IMR-90 (cell line): Measurements from ENCODE around the gene LIPN. TPM values are rescaled to one million over a fixed set of nuclear protein-coding genes. Genes with fewer than 3 reads are reported as not detected.

Experiments used
- ATAC-seq: fragments of 200-7000 bp; cut with Tn5 transposase; 2 replicates; pipeline ENCODE4 v1.9.1; 2020; ENCODE audit warnings: low read depth, mild to moderate bottlenecking, moderate library complexity
- BruUV-seq: library from RNA; stranded (reverse); fragments of 400-500 nt; replicated peaks from 2 replicates; lab custom pipeline; 2021; lab: Mats Ljungman, UMichigan
- CTCF ChIA-PET: fragments of 300-600 bp; formaldehyde crosslinking; extraction: SDS; loops from one replicate; lab custom pipeline; 2021; ENCODE audit warnings: antibody characterized with exemption; lab: Yijun Ruan, JAX
- POLR2A ChIA-PET: fragments of 300-600 bp; sonication (Branson Sonifier 250); formaldehyde crosslinking; loops from one replicate; lab custom pipeline; 2022; ENCODE audit warnings: antibody characterized with exemption; ENCODE audit not compliant: unreplicated experiment; lab: Charles Lee
- DNase-seq: peaks from one replicate; pipeline ENCODE4 v3.0.0; 2013
- H2AFZ ChIP-seq: replicated peaks from 2 replicates; pipeline ENCODE3; 2013; ENCODE audit warnings: low read length, mild to moderate bottlenecking; ENCODE audit not compliant: poor library complexity
- H2AK5ac ChIP-seq: 2 replicates; pipeline ENCODE4 v1.6.1; 2013; ENCODE audit warnings: low read depth, low read length, inconsistent platforms
- H2AK9ac ChIP-seq: replicated peaks from 2 replicates; pipeline ENCODE3; 2013; ENCODE audit warnings: mild to moderate bottlenecking, low read depth, low read length, moderate library complexity; ENCODE audit not compliant: poor library complexity
- H2BK120ac ChIP-seq: 2 replicates; pipeline ENCODE4 v1.6.1; 2013; ENCODE audit warnings: low read depth, low read length, inconsistent platforms
- H2BK15ac ChIP-seq: 3 replicates; pipeline ENCODE4 v1.6.1; 2013; ENCODE audit warnings: low read depth, low read length, inconsistent platforms
- H2BK20ac ChIP-seq: 2 replicates; pipeline ENCODE4 v1.6.1; 2013; ENCODE audit warnings: low read depth, mild to moderate bottlenecking, inconsistent platforms, low read length, moderate library complexity
- H2BK5ac ChIP-seq: 2 replicates; pipeline ENCODE4 v1.6.1; 2013; ENCODE audit warnings: mild to moderate bottlenecking, low read depth, low read length, inconsistent platforms; ENCODE audit not compliant: poor library complexity, severe bottlenecking
- H3K14ac ChIP-seq: replicated peaks from 2 replicates; pipeline ENCODE4 v1.6.1; 2013; ENCODE audit warnings: low read depth, low read length, inconsistent platforms
- H3K18ac ChIP-seq: 2 replicates; pipeline ENCODE4 v1.6.1; 2013; ENCODE audit warnings: low read depth, low read length, control low read depth
- H3K23ac ChIP-seq: 2 replicates; pipeline ENCODE4 v1.6.1; 2013; ENCODE audit warnings: low read depth, low read length, inconsistent platforms
- H3K27ac ChIP-seq: 2 replicates; pipeline ENCODE4 v1.5.1; 2013; ENCODE audit warnings: mild to moderate bottlenecking, control low read depth, low read length; ENCODE audit not compliant: insufficient read depth
- H3K27me3 ChIP-seq: 2 replicates; pipeline ENCODE4 v1.6.1; 2013; ENCODE audit warnings: low read length; ENCODE audit not compliant: control insufficient read depth, insufficient read depth
- H3K36me3 ChIP-seq: 2 replicates; pipeline ENCODE4 v1.6.1; 2013; ENCODE audit warnings: low read length, mixed read lengths; ENCODE audit not compliant: control insufficient read depth, insufficient read depth
- H3K4ac ChIP-seq: 2 replicates; pipeline ENCODE4 v1.6.1; 2013; ENCODE audit warnings: low read depth, low read length, inconsistent platforms
- H3K4me1 ChIP-seq: 2 replicates; pipeline ENCODE4 v1.6.1; 2013; ENCODE audit warnings: low read length, mixed read lengths; ENCODE audit not compliant: control insufficient read depth, insufficient read depth
- H3K4me2 ChIP-seq: 2 replicates; pipeline ENCODE4 v1.6.1; 2013; ENCODE audit warnings: low read depth, mild to moderate bottlenecking, control low read depth, low read length, moderate library complexity
- H3K4me3 ChIP-seq: 2 replicates; pipeline ENCODE4 v1.5.1; 2013; ENCODE audit warnings: low read depth, mild to moderate bottlenecking, control low read depth, low read length, moderate library complexity; ENCODE audit not compliant: insufficient read depth
- H3K56ac ChIP-seq: 2 replicates; pipeline ENCODE4 v1.6.1; 2013; ENCODE audit warnings: low read length, inconsistent platforms; ENCODE audit not compliant: insufficient read depth; ENCODE audit errors: extremely low read depth
- H3K79me1 ChIP-seq, 2 experiments: 2 replicates each; pipeline ENCODE4 v1.6.1; 2013; ENCODE audit warnings: low read length in 2 of 2, inconsistent platforms in 1 of 2, low read depth in 1 of 2
- H3K9ac ChIP-seq: 2 replicates; pipeline ENCODE4 v1.6.1; 2013; ENCODE audit warnings: low read depth, low read length, control low read depth
- H3K9me1 ChIP-seq: 2 replicates; pipeline ENCODE4 v1.6.1; 2013; ENCODE audit warnings: low read length, inconsistent platforms; ENCODE audit not compliant: insufficient read depth
- H3K9me3 ChIP-seq: 2 replicates; pipeline ENCODE4 v1.6.1; 2013; ENCODE audit warnings: low read length; ENCODE audit not compliant: control insufficient read depth, insufficient read depth
- H4K20me1 ChIP-seq: 2 replicates; pipeline ENCODE4 v1.6.1; 2013; ENCODE audit warnings: low read length, inconsistent platforms; ENCODE audit not compliant: insufficient read depth
- H4K5ac ChIP-seq: 2 replicates; pipeline ENCODE4 v1.6.1; 2013; ENCODE audit warnings: mild to moderate bottlenecking, low read depth, low read length, control low read depth
- H4K8ac ChIP-seq, 2 experiments: 2 replicates each; pipeline ENCODE4 v1.6.1; 2013; ENCODE audit warnings: low read depth in 2 of 2, low read length in 2 of 2, control low read depth in 1 of 2, inconsistent platforms in 1 of 2
- H4K91ac ChIP-seq: 2 replicates; pipeline ENCODE4 v1.6.1; 2013; ENCODE audit warnings: low read depth, low read length, inconsistent platforms; ENCODE audit not compliant: insufficient read depth
- BHLHE40 ChIP-seq: fragments of 150-350 bp; IDR thresholded peaks from 2 replicates; pipeline ENCODE4 v1.6.1; 2016; ENCODE audit warnings: mild to moderate bottlenecking, low read depth, low read length
- WGBS, 2 experiments: methylation state at CpG; one replicate each; pipeline versions ENCODE4 v1.1.5 to v1.1.7; 2013; ENCODE audit warnings: missing lambda C conversion rate in 2 of 2; ENCODE audit not compliant: insufficient read length in 1 of 2; ENCODE audit errors: extremely low coverage in 2 of 2; 5-methylcytosine and 5-hydroxymethylcytosine counted together
- dilution Hi-C: fragments of 300-500 bp; cut with HindIII; formaldehyde crosslinking; loops from one replicate; pipeline ENCODE4 v1.14.3; 2018; ENCODE audit warnings: low sequenced_read_pairs; ENCODE audit not compliant: unreplicated experiment
- in situ Hi-C: fragments of 300-500 bp; cut with MboI; formaldehyde crosslinking; loops from 3 replicates; pipeline ENCODE4 v1.14.3; 2019; ENCODE audit warnings: low sequenced_read_pairs, inconsistent platforms, mixed read lengths
- intact Hi-C: fragments of 100-400 bp; cut with micrococcal nuclease; formaldehyde crosslinking; loops from 2 replicates; pipeline ENCODE4 v1.10.0; 2022
- polyA plus RNA-seq, 3 experiments: library from polyadenylated mRNA; depleted of rRNA; stranded (reverse); fragments of >200 nt; gene quantifications; 2 replicates each; pipeline ENCODE4 v1.2.3, GENCODE V29; 2012; ENCODE audit warnings: low replicate concordance in 1 of 3
- total RNA-seq: library from RNA; depleted of rRNA; stranded (reverse); fragments of >200 nt; gene quantifications from 2 replicates; pipeline ENCODE4 v1.2.3, GENCODE V29; 2012

Gene LIPN
- total and polyA plus RNA-seq, 2 of the 4 experiments (the other 2 are of a cell fraction), result not detected

DNA sequence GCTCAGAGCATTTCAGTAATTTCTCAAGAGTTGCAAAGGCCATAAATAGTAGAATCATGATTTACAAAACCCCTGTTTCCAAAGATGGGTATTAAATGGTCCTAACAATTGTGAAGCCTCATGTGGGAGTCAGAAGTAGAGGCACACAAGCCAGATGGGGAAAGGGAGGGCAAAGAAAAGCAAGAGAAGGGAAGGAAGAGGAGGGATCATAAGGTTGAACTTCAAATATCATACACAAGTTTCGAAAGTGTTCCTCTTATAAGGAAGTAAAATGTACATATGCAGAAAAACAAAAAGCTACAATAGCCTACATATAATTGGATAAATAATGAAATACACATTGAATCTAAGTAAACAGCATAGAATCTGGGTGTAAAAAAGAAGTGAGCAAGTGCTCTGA is 6.0 kb downstream of the LIPN start:
- Histone ChIP-seq H3K4me3 (no peak overlapping the region), H3K18ac (no peak overlapping the region), H4K20me1 (no peaks in the 10 kb centered on the region), H3K36me3 (no peaks in the 10 kb centered on the region), H3K27ac (no peak overlapping the region), H2BK5ac (no peak overlapping the region), H4K8ac (no peak overlapping the region), H2BK120ac (no peak overlapping the region), H3K23ac (no peak overlapping the region), H3K56ac (no peak overlapping the region), H2AK5ac (no peak overlapping the region), H3K4me1 (no peaks in the 10 kb centered on the region), H3K27me3 (peaks cover 12% of the 10 kb centered on the region; the same call in 1 of the 2 replicates), H4K91ac (no peak overlapping the region), H3K4ac (no peak overlapping the region), H2BK15ac (no peak overlapping the region), H3K4me2 (no peak overlapping the region), H3K14ac (no peak overlapping the region), H2AFZ (no peak overlapping the region), H3K9ac (no peak overlapping the region), H2BK20ac (no peak overlapping the region), H3K9me1 (no peaks in the 10 kb centered on the region), H4K5ac (no peak overlapping the region), H3K79me1 (no peaks in the 10 kb centered on the region), H2AK9ac (no peak overlapping the region), H3K9me3 (no peaks in the 10 kb centered on the region)
- no peak for TF ChIP-seq BHLHE40
- intact Hi-C loops, result no loop called here
- no peak for DNase-seq
- ChIA-PET POLR2A (no interaction called here), CTCF (no interaction called here)
- no CpG with 5 or more reads among the region's 1 CpG for WGBS, 2 experiments
- dilution Hi-C loops, result no loop called here
- BruUV-seq, result no TSS peak
- no peak for ATAC-seq
- in situ Hi-C loops, result no loop called here
